Upper lobe of right lung (tissue), 1 donor: ENCODE results near the gene RUNX1. TPM values are rescaled to one million over a fixed set of nuclear protein-coding genes. Genes with fewer than 3 reads are reported as not detected.

ENCODE experiments used
- ATAC-seq: fragments of 200-7000 bp; cut with Tn5 transposase; one replicate; pipeline ENCODE4 v1.9.1; 2020; ENCODE audit warnings: mild to moderate bottlenecking, moderate library complexity
- DNase-seq: peaks from one replicate; pipeline ENCODE4 v3.0.0-alpha.2; 2020
- H3K27ac ChIP-seq: fragments of 200-600 bp; one replicate; pipeline ENCODE4 v1.8.0; 2022
- H3K27me3 ChIP-seq: fragments of 200-600 bp; one replicate; pipeline ENCODE4 v1.8.0; 2022; ENCODE audit warnings: mild to moderate bottlenecking
- H3K36me3 ChIP-seq: fragments of 200-600 bp; one replicate; pipeline ENCODE4 v1.8.0; 2022
- H3K4me1 ChIP-seq: fragments of 200-600 bp; one replicate; pipeline ENCODE4 v1.8.0; 2022
- H3K4me3 ChIP-seq: fragments of 200-600 bp; one replicate; pipeline ENCODE4 v1.8.0; 2022; ENCODE audit warnings: mild to moderate bottlenecking
- H3K9me3 ChIP-seq: fragments of 200-600 bp; one replicate; pipeline ENCODE4 v1.8.0; 2022
- CTCF ChIP-seq: fragments of 200-600 bp; IDR thresholded peaks from one replicate; pipeline ENCODE4 v1.8.0; 2022; ENCODE audit warnings: antibody characterized with exemption
- intact Hi-C: fragments of 100-400 bp; cut with DNase I; formaldehyde crosslinking; loops from one replicate; pipeline ENCODE4 v1.11.0; 2022
- total RNA-seq: library from RNA; stranded (reverse); fragmentation: NEBNext Ultra II Directional; extraction: Animal tissue kit (Norgen Biotek cat#: 25700); gene quantifications from one replicate; pipeline ENCODE4 v1.2.1, GENCODE V29; 2021
- donor health status: DM: no; HTN: yes; CAD: no; lungs with severe emphysema.

RUNX1 gene
- total RNA-seq, 1 donor from 2014 or later = 86.9 TPM

DNA sequence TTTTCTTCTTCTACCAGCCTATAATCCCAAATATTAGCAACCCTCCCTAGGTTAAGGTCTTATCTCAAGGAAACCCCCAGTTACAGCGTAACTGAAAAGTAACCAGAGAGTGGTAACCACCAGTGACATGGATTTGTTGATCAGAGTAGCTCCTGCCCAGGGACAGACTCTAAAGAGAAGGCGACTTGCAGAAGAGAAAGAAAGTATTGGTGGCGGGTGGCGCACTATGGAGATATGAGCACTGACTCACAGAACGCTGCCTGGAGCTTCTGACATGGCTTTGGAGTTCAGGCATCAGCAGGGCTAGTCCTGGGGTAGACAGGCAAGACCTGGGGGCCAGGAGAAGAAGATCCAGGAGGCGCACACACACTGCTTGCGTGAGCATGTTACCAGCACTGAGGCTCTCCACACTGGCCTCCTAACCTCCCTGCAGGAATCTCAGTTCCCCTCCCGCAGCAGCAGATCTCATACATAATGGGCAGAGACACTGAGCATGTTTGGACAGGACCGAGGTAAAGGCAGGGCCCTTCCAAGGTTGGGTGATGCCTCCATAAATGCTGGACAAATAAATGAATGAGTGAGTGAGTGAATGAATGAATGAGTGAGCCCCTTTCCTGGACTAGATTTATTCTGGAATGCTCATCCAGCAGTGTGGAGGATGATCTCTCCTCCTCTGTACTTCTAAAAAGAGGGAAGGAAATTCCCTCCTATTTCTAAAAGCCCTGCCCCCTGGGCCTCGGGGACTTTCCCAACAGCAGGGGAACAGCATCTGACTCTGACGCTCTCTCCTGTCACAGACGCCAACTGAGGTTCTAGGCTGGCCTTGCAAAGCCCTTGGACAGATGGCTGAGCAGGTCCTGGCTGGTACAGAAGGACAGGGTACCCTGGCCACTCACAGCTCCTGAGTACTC lies 204.8 kb downstream of the RUNX1 start:
- Histone ChIP-seq H3K27me3 (no peaks in the 10 kb centered on the region), H3K4me1 (peaks cover 47% of the 10 kb centered on the region), H3K4me3 (no peak overlapping the region), H3K27ac (peak overlapping the region; percentile 44), H3K9me3 (no peaks in the 10 kb centered on the region), H3K36me3 (peaks cover 40% of the 10 kb centered on the region)
- ATAC-seq (peak; percentile 65), DNase-seq (no peak)
- intact Hi-C loops = no loop called here
- no peak for TF ChIP-seq CTCF

DNA sequence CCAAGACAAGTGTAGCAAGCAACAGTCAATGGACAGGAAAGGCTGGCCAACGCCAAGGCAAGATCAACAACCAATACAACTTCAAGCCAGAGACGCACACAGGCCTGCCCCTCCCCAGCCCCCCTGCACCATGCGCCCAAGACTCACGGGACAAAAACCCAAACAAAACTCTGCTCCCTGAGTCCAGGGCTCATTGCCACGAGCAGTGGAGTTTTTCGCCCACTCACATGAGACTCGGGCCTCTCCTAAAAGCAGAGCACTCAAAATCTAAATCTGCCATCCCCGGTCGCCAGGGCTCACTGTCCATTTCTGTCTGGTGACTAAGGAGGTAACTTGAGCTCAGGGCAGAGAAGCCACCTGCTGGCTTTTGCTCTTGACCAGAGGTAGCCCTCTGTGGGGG lies 205.5 kb downstream of the RUNX1 start:
- no peaks in the 10 kb centered on the region for H3K27me3 ChIP-seq
- DNase-seq (no peak), ATAC-seq (no peak)
- H3K27ac ChIP-seq = no peak overlapping the region
- H3K36me3 ChIP-seq = peaks cover 40% of the 10 kb centered on the region
- peaks cover 48% of the 10 kb centered on the region for H3K4me1 ChIP-seq
- intact Hi-C loops = no loop called here
- H3K4me3 ChIP-seq = no peak overlapping the region
- no peak for TF ChIP-seq CTCF
- no peaks in the 10 kb centered on the region for H3K9me3 ChIP-seq

GRCh38 chr21:34841154-34841553 lies 207.9 kb downstream of the RUNX1 start:
- intact Hi-C loops = no loop called here
- no peak for ATAC-seq
- Histone ChIP-seq H3K4me3 (no peak overlapping the region), H3K27ac (no peak overlapping the region), H3K36me3 (peaks cover 22% of the 10 kb centered on the region), H3K27me3 (no peaks in the 10 kb centered on the region), H3K9me3 (no peaks in the 10 kb centered on the region), H3K4me1 (peaks cover 55% of the 10 kb centered on the region)
- TF ChIP-seq CTCF = no peak
- DNase-seq = no peak

DNA sequence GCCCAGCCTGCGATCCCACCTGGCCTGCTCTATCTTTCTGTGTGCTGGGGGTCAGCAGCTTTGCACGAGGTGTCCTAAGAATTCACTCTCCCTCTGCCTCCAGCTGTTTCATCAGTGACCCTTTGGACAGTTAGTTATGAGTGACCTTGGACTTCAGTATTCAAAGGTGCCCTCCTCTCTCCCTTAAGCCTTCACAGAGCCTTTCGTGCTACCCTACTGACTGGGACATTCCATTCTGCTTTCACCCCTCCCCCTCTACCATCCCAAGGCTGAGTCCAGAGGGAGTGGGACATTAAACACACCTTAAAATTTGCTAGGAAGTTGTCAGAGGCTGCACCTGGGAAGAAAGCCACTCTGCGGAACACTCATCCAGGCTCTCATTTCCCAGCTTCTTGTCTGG lies 208.4 kb downstream of the RUNX1 start:
- Histone ChIP-seq H3K4me1 (peaks cover 59% of the 10 kb centered on the region), H3K4me3 (no peak overlapping the region), H3K9me3 (no peaks in the 10 kb centered on the region), H3K27me3 (no peaks in the 10 kb centered on the region), H3K27ac (no peak overlapping the region), H3K36me3 (peaks cover 22% of the 10 kb centered on the region)
- DNase-seq (no peak), ATAC-seq (no peak)
- intact Hi-C loops = no loop called here
- no peak for TF ChIP-seq CTCF

GRCh38 chr21:34838956-34839820 lies 209.9 kb downstream of the RUNX1 start:
- ATAC-seq (no peak), DNase-seq (no peak)
- Histone ChIP-seq H3K27me3 (no peaks in the 10 kb centered on the region), H3K27ac (no peak overlapping the region), H3K4me3 (peak overlapping the region; percentile 5), H3K4me1 (peaks cover 55% of the 10 kb centered on the region), H3K9me3 (no peaks in the 10 kb centered on the region), H3K36me3 (peaks cover 22% of the 10 kb centered on the region)
- TF ChIP-seq CTCF = no peak
- intact Hi-C loops = no loop called here
